Astrocyte of the cerebellum (primary cell): Measurements from ENCODE around the gene PPP3CA.

Experiments
- DNase-seq: peaks from one replicate; pipeline ENCODE4 v3.0.0-alpha.2; 2011; ENCODE audit warnings: low read depth
- H3K4me3 ChIP-seq: 2 replicates; pipeline ENCODE4 v1.5.1; 2011; ENCODE audit warnings: mild to moderate bottlenecking, low read depth, low read length, moderate library complexity
- CTCF ChIP-seq: IDR thresholded peaks from 2 replicates; pipeline ENCODE4 v1.5.1; 2012; ENCODE audit warnings: low read length, low read depth, moderate library complexity, mild to moderate bottlenecking; ENCODE audit errors: missing control alignments
- in situ Hi-C: cut with HindIII; loops from 2 replicates; pipeline ENCODE4 v1.10.0; 2017; ENCODE audit warnings: low sequenced_read_pairs

The PPP3CA gene

GRCh38 chr4:100981447-100982204 is 365.7 kb downstream of the PPP3CA start:
- TF ChIP-seq CTCF = no peak
- no peak for DNase-seq
- in situ Hi-C loops = no loop called here

GRCh38 chr4:100979736-100980135 is 367.6 kb downstream of the PPP3CA start:
- no peak for TF ChIP-seq CTCF
- no peak for DNase-seq
- H3K4me3 ChIP-seq = no peak overlapping the region
- in situ Hi-C loops = no loop called here

More at GRCh38 chr4:100981447-100982204, 365.7 kb downstream of the PPP3CA start:
- H3K4me3 ChIP-seq = no peak overlapping the region

GRCh38 chr4:100977746-100978397 is 369.5 kb downstream of the PPP3CA start:
- no peak for TF ChIP-seq CTCF
- in situ Hi-C loops = no loop called here
- no peak overlapping the region for H3K4me3 ChIP-seq
- DNase-seq = peak; percentile 74

GRCh38 chr4:100977274-100977673 is 370.1 kb downstream of the PPP3CA start:
- TF ChIP-seq CTCF = no peak
- DNase-seq = no peak
- in situ Hi-C loops = no loop called here
- no peak overlapping the region for H3K4me3 ChIP-seq
